DOHH2 (cell line): ENCODE results near the gene TPGS2.
A peak's percentile ranks its signal among the peaks of the same experiment; 100 is the strongest.

Experiments used
- H3F3A ChIP-seq: fragments of 200-600 bp; sonication (generic), shearing (Covaris generic); 2 replicates; pipeline ENCODE4 v1.6.0; 2016; ENCODE audit warnings: antibody characterized with exemption, mild to moderate bottlenecking; ENCODE audit not compliant: control insufficient read depth, insufficient read depth
- H3K27ac ChIP-seq: fragments of 200-600 bp; sonication (generic); 2 replicates; pipeline ENCODE4 v1.5.1; 2014; ENCODE audit warnings: low read depth, mild to moderate bottlenecking, low read length, moderate library complexity
- H3K27me3 ChIP-seq: fragments of 200-600 bp; sonication (generic); 2 replicates; pipeline ENCODE4 v1.6.1; 2014; ENCODE audit warnings: mild to moderate bottlenecking, low read length, mixed read lengths; ENCODE audit not compliant: control insufficient read depth
- H3K36me3 ChIP-seq: fragments of 200-600 bp; sonication (generic); 2 replicates; pipeline ENCODE4 v1.6.1; 2014; ENCODE audit warnings: mild to moderate bottlenecking, low read length, moderate library complexity, mixed read lengths; ENCODE audit not compliant: control insufficient read depth
- H3K4me1 ChIP-seq: fragments of 200-600 bp; sonication (generic); 2 replicates; pipeline ENCODE4 v1.6.1; 2014; ENCODE audit warnings: mild to moderate bottlenecking, low read length, mixed read lengths; ENCODE audit not compliant: control insufficient read depth
- H3K4me2 ChIP-seq: fragments of 200-600 bp; sonication (generic); 2 replicates; pipeline ENCODE4 v1.6.0; 2014; ENCODE audit warnings: mild to moderate bottlenecking, low read length, moderate library complexity
- H3K4me3 ChIP-seq: fragments of 200-600 bp; sonication (generic); 2 replicates; pipeline ENCODE4 v1.5.1; 2014; ENCODE audit warnings: mild to moderate bottlenecking, low read length, mixed read lengths
- H3K79me2 ChIP-seq: fragments of 200-600 bp; sonication (generic); 2 replicates; pipeline ENCODE4 v1.6.1; 2014; ENCODE audit warnings: mild to moderate bottlenecking, low read length, mixed read lengths; ENCODE audit not compliant: control insufficient read depth
- H3K9me2 ChIP-seq: fragments of 200-600 bp; sonication (generic); replicated peaks from 2 replicates; pipeline ENCODE4 v1.6.1; 2014; ENCODE audit warnings: mild to moderate bottlenecking, low read length, mixed read lengths; ENCODE audit not compliant: control insufficient read depth
- H3K9me3 ChIP-seq: fragments of 200-600 bp; sonication (generic); 2 replicates; pipeline ENCODE4 v1.6.1; 2014; ENCODE audit warnings: antibody characterized with exemption, low read length, mixed read lengths; ENCODE audit not compliant: control insufficient read depth, insufficient read depth
- H4K20me1 ChIP-seq: fragments of 200-600 bp; sonication (generic); 2 replicates; pipeline ENCODE4 v1.6.0; 2014; ENCODE audit warnings: low read depth, mild to moderate bottlenecking, antibody characterized with exemption, low read length, moderate library complexity; ENCODE audit not compliant: control insufficient read depth, insufficient read depth
- EZH2phosphoT487 ChIP-seq: fragments of 200-600 bp; sonication (generic); IDR thresholded peaks from 2 replicates; pipeline ENCODE4 v1.6.1; 2017; ENCODE audit warnings: borderline replicate concordance, mild to moderate bottlenecking, antibody characterized with exemption, low read length, moderate library complexity, mixed read lengths
- TF ChIP-seq, protein P1 (sequence below): fragments of 200-600 bp; sonication (generic); IDR thresholded peaks from one replicate; pipeline ENCODE4 v1.5.1; 2014; ENCODE audit warnings: antibody characterized with exemption, mild to moderate bottlenecking, low read depth, low read length; ENCODE audit not compliant: poor library complexity, severe bottlenecking

TPGS2 gene

GRCh38 chr18:36811430-36811829, 17.4 kb downstream of the TPGS2 start:
- Histone ChIP-seq H3K79me2 (no peaks in the 10 kb centered on the region), H3K36me3 (peaks cover 38% of the 10 kb centered on the region), H3F3A (peaks cover 5% of the 10 kb centered on the region; the same call in 1 of the 2 replicates), H3K9me2 (no peaks in the 10 kb centered on the region), H4K20me1 (0 out of 2 replicates have a peak, but pooled peaks cover 3% of the 10 kb centered on the region), H3K27ac (no peak overlapping the region), H3K4me2 (no peak overlapping the region), H3K4me1 (peaks cover 3% of the 10 kb centered on the region; the same call in 1 of the 2 replicates), H3K9me3 (no peaks in the 10 kb centered on the region), H3K4me3 (no peak overlapping the region), H3K27me3 (no peaks in the 10 kb centered on the region)
- no peak for TF ChIP-seq EZH2phosphoT487
- TF ChIP-seq, protein P1, sequence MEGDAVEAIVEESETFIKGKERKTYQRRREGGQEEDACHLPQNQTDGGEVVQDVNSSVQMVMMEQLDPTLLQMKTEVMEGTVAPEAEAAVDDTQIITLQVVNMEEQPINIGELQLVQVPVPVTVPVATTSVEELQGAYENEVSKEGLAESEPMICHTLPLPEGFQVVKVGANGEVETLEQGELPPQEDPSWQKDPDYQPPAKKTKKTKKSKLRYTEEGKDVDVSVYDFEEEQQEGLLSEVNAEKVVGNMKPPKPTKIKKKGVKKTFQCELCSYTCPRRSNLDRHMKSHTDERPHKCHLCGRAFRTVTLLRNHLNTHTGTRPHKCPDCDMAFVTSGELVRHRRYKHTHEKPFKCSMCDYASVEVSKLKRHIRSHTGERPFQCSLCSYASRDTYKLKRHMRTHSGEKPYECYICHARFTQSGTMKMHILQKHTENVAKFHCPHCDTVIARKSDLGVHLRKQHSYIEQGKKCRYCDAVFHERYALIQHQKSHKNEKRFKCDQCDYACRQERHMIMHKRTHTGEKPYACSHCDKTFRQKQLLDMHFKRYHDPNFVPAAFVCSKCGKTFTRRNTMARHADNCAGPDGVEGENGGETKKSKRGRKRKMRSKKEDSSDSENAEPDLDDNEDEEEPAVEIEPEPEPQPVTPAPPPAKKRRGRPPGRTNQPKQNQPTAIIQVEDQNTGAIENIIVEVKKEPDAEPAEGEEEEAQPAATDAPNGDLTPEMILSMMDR, result no peak

DNA sequence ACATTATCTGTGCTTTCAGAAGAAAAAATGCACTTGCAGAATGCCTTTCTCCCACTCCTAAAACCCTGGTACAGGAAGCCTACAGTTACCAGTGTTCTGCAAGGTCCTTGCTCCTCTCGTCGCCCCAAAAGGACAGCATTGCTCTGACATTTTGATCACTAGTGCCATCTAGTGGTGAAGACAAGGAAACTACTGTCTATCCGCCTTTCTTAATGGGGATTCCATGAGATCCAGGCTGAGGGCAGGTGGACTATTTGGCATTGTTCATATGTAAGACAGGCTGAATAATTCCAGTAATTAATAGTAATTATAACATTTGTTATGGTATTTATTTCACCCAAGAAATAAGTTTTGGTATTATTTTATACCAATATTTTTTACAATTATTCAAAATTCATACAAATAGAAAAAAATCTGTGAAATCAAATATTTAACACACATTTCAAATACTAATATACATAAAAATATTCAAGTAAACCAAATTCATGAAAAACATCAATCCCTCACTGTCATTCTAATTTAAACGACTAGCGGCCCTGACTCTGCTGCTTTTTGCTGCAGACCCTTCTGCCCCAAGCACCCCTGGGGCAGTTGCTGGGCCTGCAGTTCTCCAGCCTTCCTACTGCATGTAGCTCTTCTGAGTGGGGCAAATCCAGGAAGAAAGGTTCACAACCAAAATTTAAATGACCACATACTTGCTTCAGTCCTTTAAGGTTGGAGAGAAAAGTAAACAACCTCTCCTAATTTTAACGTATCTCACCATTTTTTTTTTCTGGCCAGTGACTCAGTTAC, 19.0 kb downstream of the TPGS2 start:
- H4K20me1 ChIP-seq, result 0 out of 2 replicates have a peak, but pooled peaks cover 3% of the 10 kb centered on the region
- H3K27ac ChIP-seq, result no peak overlapping the region
- no peak overlapping the region for H3K4me2 ChIP-seq
- no peaks in the 10 kb centered on the region for H3K9me2 ChIP-seq
- H3K9me3 ChIP-seq, result no peaks in the 10 kb centered on the region
- no peaks in the 10 kb centered on the region for H3K27me3 ChIP-seq
- TF ChIP-seq EZH2phosphoT487, result no peak
- TF ChIP-seq, protein P1, result peak; percentile 81
- H3K4me3 ChIP-seq, result no peak overlapping the region
- H3K4me1 ChIP-seq, result peaks cover 3% of the 10 kb centered on the region; the same call in 1 of the 2 replicates
- H3K36me3 ChIP-seq, result peaks cover 47% of the 10 kb centered on the region
- no peaks in the 10 kb centered on the region for H3K79me2 ChIP-seq
- H3F3A ChIP-seq, result peaks cover 5% of the 10 kb centered on the region; the same call in 1 of the 2 replicates

DNA sequence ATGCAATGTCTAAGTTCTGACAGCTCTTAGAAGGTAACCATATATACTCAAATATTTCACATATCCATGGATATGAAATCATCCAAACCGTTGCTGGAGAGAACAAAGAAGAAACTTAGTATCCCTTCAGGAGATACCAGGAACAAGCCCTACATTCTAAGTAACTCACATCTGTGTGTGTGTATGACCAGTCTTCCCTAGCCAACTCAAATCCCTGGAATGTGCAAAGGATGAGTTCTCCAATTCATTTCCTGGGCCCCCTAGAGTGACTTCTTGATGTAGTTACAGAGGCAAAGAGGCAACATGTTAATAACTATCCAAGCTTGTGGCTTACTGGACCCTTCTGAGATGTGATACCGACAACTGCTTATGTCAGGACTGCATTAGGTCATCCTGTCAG, 20.1 kb downstream of the TPGS2 start:
- TF ChIP-seq, protein P1, result no peak
- no peak for TF ChIP-seq EZH2phosphoT487
- no peaks in the 10 kb centered on the region for H3K27me3 ChIP-seq
- no peak overlapping the region for H3K4me2 ChIP-seq

More for the DNA sequence above, 20.1 kb downstream of the TPGS2 start:
- Histone ChIP-seq H4K20me1 (0 out of 2 replicates have a peak, but pooled peaks cover 3% of the 10 kb centered on the region), H3K27ac (no peak overlapping the region), H3K9me2 (no peaks in the 10 kb centered on the region), H3K36me3 (peaks cover 48% of the 10 kb centered on the region), H3K79me2 (no peaks in the 10 kb centered on the region), H3K9me3 (no peaks in the 10 kb centered on the region), H3K4me1 (peaks cover 3% of the 10 kb centered on the region; the same call in 1 of the 2 replicates), H3K4me3 (no peak overlapping the region), H3F3A (peaks cover 5% of the 10 kb centered on the region; the same call in 1 of the 2 replicates)
